GM21528 (cell line): ENCODE results near the gene P4HA3.

Experiments
- ATAC-seq: cut with Tn5 transposase; IDR thresholded peaks from one replicate; pipeline ENCODE4 v1.9.1; 2021; ENCODE audit warnings: mild to moderate bottlenecking, moderate library complexity; ENCODE audit not compliant: unreplicated experiment, low FRiP score

The P4HA3 gene

GRCh38 chr11:74269161-74269811 is 42.2 kb downstream of the P4HA3 start:
- ATAC-seq = no peak

GRCh38 chr11:74268456-74268855 is 43.0 kb downstream of the P4HA3 start:
- no peak for ATAC-seq

GRCh38 chr11:74267014-74267413 is 44.4 kb downstream of the P4HA3 start:
- no peak for ATAC-seq

- ATAC-seq = no peak
Observed at GRCh38 chr11:74265256-74265655, 46.2 kb downstream of the P4HA3 start.

- no peak for ATAC-seq
Observed at GRCh38 chr11:74262725-74263124, 48.7 kb downstream of the P4HA3 start.

GRCh38 chr11:74257959-74258553 is 53.4 kb downstream of the P4HA3 start:
- no peak for ATAC-seq

GRCh38 chr11:74256378-74257133 is 54.9 kb downstream of the P4HA3 start:
- ATAC-seq = no peak

GRCh38 chr11:74255741-74256375 is 55.6 kb downstream of the P4HA3 start:
- no peak for ATAC-seq

GRCh38 chr11:74253361-74253760 is 58.1 kb downstream of the P4HA3 start:
- no peak for ATAC-seq

- ATAC-seq = no peak
Observed at GRCh38 chr11:74249496-74249895, 61.9 kb downstream of the P4HA3 start.

- ATAC-seq = no peak
Observed at GRCh38 chr11:74248469-74248868, 63.0 kb downstream of the P4HA3 start.

- ATAC-seq = no peak
Observed at GRCh38 chr11:74238243-74238642, 73.2 kb downstream of the P4HA3 start.

- no peak for ATAC-seq
Observed at GRCh38 chr11:74237541-74237940, 73.9 kb downstream of the P4HA3 start.

- ATAC-seq = no peak
Observed at GRCh38 chr11:74235121-74235520, 76.3 kb downstream of the P4HA3 start.

GRCh38 chr11:74233683-74234082 is 77.8 kb downstream of the P4HA3 start:
- no peak for ATAC-seq

- no peak for ATAC-seq
Observed at GRCh38 chr11:74232311-74232950, 79.0 kb downstream of the P4HA3 start.

GRCh38 chr11:74226907-74227306 is 84.5 kb downstream of the P4HA3 start:
- no peak for ATAC-seq

- ATAC-seq = no peak
Observed at GRCh38 chr11:74225565-74225964, 85.9 kb downstream of the P4HA3 start.

GRCh38 chr11:74221816-74222215 is 89.6 kb downstream of the P4HA3 start:
- ATAC-seq = no peak

- ATAC-seq = no peak
Observed at GRCh38 chr11:74220376-74220775, 91.1 kb downstream of the P4HA3 start.
